PC-3 (cell line): ENCODE measurements around the gene ADAMTS17.

Experiments used
- EZH2 ChIP-seq: fragments of 300-600 bp; sonication (generic); IDR thresholded peaks from one replicate; pipeline ENCODE4 v1.6.1; 2017; ENCODE audit warnings: antibody characterized with exemption, mild to moderate bottlenecking, low read length; ENCODE audit not compliant: unreplicated experiment
- TF ChIP-seq, protein P1 (sequence below): fragments of 300-600 bp; sonication (generic); conservative IDR thresholded peaks from 2 replicates; pipeline ENCODE4 v1.5.1; 2017; ENCODE audit warnings: antibody characterized with exemption, low read depth, mild to moderate bottlenecking, low read length

DNA sequence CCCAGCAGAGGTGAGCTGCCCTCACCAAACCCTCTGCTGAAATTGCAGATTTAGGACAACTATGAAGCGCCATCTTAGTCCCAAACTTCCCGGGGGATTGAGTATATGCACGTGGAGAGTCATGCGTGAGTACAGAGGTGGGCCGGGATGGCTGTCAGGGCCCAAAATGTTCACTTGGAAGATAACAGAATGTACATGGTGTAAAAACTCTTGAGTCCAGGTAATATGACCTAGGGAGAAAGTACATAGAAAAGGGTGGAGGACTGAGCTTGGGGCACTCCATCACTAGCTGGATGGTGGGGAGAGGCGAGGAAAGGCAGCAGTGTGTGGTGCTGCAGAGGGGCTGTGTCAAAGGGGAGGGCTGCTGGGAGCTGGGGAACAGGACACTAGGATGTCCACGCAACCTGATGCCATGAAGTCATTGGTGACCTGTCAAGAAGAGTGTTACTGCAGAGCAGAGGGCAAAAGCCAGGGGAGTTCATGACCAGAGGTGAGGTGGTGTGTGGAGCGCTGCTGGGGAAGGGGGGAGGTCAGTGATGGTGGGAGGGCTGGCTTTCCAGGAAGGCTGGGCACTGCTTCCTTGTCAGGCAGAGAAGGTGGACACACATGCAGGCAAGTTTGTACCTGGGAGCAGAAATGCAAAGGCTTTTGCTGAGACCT is 372.4 kb downstream of the ADAMTS17 start:
- TF ChIP-seq, protein P1, sequence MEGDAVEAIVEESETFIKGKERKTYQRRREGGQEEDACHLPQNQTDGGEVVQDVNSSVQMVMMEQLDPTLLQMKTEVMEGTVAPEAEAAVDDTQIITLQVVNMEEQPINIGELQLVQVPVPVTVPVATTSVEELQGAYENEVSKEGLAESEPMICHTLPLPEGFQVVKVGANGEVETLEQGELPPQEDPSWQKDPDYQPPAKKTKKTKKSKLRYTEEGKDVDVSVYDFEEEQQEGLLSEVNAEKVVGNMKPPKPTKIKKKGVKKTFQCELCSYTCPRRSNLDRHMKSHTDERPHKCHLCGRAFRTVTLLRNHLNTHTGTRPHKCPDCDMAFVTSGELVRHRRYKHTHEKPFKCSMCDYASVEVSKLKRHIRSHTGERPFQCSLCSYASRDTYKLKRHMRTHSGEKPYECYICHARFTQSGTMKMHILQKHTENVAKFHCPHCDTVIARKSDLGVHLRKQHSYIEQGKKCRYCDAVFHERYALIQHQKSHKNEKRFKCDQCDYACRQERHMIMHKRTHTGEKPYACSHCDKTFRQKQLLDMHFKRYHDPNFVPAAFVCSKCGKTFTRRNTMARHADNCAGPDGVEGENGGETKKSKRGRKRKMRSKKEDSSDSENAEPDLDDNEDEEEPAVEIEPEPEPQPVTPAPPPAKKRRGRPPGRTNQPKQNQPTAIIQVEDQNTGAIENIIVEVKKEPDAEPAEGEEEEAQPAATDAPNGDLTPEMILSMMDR: no peak
- no peak for TF ChIP-seq EZH2
